ENCODE measurements around the gene KIF20B. TPM values are rescaled to one million over a fixed set of nuclear protein-coding genes. Genes with fewer than 3 reads are reported as not detected.
"Not testable (repeated sequence)": the region's sequence is repeated elsewhere in the genome, so short reads cannot be mapped to it uniquely, and the experiment has no call there.

Gene KIF20B
- total RNA-seq, 1 donor from 2014 or later = 2.5 TPM

DNA sequence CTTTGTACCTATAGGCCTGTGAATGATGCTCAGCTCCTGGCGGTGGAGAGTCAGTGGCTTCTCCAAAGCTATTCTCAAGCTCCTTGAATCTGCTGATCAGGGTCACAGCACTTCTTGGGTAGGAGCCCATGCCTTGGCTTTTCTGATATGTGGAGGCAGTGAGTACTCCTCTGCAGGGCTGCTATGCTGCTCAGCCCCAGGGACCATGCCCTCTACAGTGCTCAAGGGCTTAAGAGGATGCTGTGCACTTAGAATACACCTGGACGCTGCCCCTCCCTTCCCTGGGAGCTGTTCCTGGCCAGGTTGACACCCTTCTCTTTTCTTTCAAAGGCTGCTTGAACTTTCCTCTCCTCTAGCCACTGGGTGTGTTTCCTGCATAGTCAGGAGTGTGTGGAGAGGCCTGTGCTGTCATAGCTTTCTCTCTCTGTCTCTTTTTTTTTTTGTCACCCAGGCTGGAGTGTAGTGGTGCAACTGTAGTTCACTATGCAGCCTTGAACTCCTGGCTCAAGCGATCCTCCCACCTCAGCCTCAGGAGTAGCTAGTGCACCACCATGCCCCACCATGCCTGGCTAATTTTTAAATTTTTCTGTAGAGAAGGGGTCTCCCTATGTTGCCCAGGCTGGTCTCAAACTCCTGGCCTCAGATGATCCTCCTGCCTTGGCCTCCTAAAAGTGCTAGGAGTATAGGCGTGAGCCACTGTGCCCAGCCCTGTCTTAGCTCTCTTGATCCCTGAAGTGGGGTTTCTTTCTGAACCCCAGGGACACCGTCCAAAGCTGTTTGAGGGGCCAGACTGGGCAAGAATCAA, 113.9 kb downstream of the KIF20B start:
- Histone ChIP-seq H3K9me3 (no peaks in the 10 kb centered on the region), H3K36me3 (no peaks in the 10 kb centered on the region), H3K27ac (no peak overlapping the region), H3K4me1 (no peaks in the 10 kb centered on the region), H3K27me3 (no peaks in the 10 kb centered on the region), H3K4me3 (no peak overlapping the region)
- intact Hi-C loops (cut with DNase I) = no loop called here
- TF ChIP-seq POLR2A (IDR thresholded peaks at IDR 0.05) (no peak), POLR2AphosphoS5 (IDR thresholded peaks at IDR 0.05; ENCODE audit: insufficient read depth in 1 of 2, low read depth in 1 of 2) (no peak)
- TF ChIP-seq, protein P1, sequence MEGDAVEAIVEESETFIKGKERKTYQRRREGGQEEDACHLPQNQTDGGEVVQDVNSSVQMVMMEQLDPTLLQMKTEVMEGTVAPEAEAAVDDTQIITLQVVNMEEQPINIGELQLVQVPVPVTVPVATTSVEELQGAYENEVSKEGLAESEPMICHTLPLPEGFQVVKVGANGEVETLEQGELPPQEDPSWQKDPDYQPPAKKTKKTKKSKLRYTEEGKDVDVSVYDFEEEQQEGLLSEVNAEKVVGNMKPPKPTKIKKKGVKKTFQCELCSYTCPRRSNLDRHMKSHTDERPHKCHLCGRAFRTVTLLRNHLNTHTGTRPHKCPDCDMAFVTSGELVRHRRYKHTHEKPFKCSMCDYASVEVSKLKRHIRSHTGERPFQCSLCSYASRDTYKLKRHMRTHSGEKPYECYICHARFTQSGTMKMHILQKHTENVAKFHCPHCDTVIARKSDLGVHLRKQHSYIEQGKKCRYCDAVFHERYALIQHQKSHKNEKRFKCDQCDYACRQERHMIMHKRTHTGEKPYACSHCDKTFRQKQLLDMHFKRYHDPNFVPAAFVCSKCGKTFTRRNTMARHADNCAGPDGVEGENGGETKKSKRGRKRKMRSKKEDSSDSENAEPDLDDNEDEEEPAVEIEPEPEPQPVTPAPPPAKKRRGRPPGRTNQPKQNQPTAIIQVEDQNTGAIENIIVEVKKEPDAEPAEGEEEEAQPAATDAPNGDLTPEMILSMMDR (IDR thresholded peaks at IDR 0.05) = no peak
- DNase-seq (ENCODE audit: extremely low spot score in 2 of 2) = no peak

DNA sequence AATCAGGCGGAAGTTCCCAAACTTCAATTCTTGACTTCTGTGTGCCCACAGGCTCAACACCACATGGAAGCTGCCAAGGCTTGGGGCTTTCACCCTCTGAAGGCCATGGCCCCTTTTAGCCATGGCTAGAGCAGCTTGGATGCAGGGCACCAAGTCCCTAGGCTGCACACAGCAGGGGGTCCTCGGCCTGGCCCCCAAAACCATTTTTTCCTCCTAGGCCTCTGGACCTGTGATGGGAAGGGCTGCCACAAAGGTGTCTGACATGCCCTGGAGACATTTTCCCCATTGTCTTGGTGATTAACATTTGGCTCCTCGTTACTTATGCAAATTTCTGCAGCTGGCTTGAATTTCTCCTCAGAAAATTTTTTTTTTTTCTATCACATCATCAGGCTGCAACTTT, 117.6 kb downstream of the KIF20B start:
- H3K27ac ChIP-seq; H3K4me1 ChIP-seq; intact Hi-C loops (cut with DNase I); H3K36me3 ChIP-seq; DNase-seq (ENCODE audit: extremely low spot score in 2 of 2); H3K4me3 ChIP-seq; H3K9me3 ChIP-seq; H3K27me3 ChIP-seq: not testable (repeated sequence)

Other genes with a start within 250 kb of the KIF20B start
- gene SLC16A12, start 166.0 kb upstream of the KIF20B start, total RNA-seq = 3.7 TPM
- 10.3 TPM for gene PANK1, start 56.3 kb upstream of the KIF20B start, total RNA-seq